Naive thymus-derived CD4-positive, alpha-beta T cell (primary cell): Measurements from ENCODE around the gene TRAP1. TPM values are rescaled to one million over a fixed set of nuclear protein-coding genes. Genes with fewer than 3 reads are reported as not detected.

Experiments
- ATAC-seq: fragments of 150-1000 bp; cut with Tn5 transposase; 2 replicates; pipeline ENCODE4 v1.10.0; 2021; ENCODE audit warnings: mild to moderate bottlenecking, moderate library complexity
- CTCF ChIA-PET: fragments of 350-600 bp; sonication (Branson Sonifier 250); formaldehyde crosslinking; loops from one replicate; lab custom pipeline; 2021; ENCODE audit warnings: antibody characterized with exemption; lab: Charles Lee
- POLR2A ChIA-PET: fragments of 350-600 bp; sonication (Branson Sonifier 250); formaldehyde crosslinking; loops from one replicate; lab custom pipeline; 2021; ENCODE audit warnings: antibody characterized with exemption, inconsistent platforms; lab: Charles Lee
- DNase-seq, 9 donors: peaks; one replicate each; pipeline versions ENCODE4 v3.0.0 to v3.0.0-alpha.2; 2020 to 2022; ENCODE audit warnings: mixed read lengths in 1 of 9
- H3K27ac ChIP-seq: one replicate; pipeline ENCODE4 v1.7.0; 2013; ENCODE audit warnings: mild to moderate bottlenecking, low read depth, low read length, moderate library complexity
- H3K27me3 ChIP-seq, 2 donors: one replicate each; pipeline ENCODE4 v1.7.0; 2013; ENCODE audit warnings: low read length in 2 of 2, mild to moderate bottlenecking in 2 of 2, moderate library complexity in 2 of 2; ENCODE audit not compliant: control insufficient read depth in 2 of 2, insufficient read depth in 2 of 2
- H3K36me3 ChIP-seq, 3 experiments: 1 replicate in 2 of 3; 2 replicates in 1 of 3; pipeline ENCODE4 v1.7.0; 2013; ENCODE audit warnings: low read length in 3 of 3, mild to moderate bottlenecking in 3 of 3, moderate library complexity in 1 of 3; ENCODE audit not compliant: insufficient read depth in 3 of 3, control insufficient read depth in 2 of 3
- H3K4me1 ChIP-seq, 2 donors: one replicate each; pipeline ENCODE4 v1.7.0; 2013; ENCODE audit warnings: low read length in 2 of 2, mild to moderate bottlenecking in 2 of 2, moderate library complexity in 1 of 2; ENCODE audit not compliant: control insufficient read depth in 2 of 2, insufficient read depth in 2 of 2
- H3K4me3 ChIP-seq: 2 replicates; pipeline ENCODE4 v1.7.0; 2013; ENCODE audit warnings: mild to moderate bottlenecking, low read length
- H3K9me3 ChIP-seq, 3 experiments: 1 replicate in 2 of 3; 2 replicates in 1 of 3; pipeline ENCODE4 v1.7.0; 2013; ENCODE audit warnings: low read length in 3 of 3; ENCODE audit not compliant: control insufficient read depth in 2 of 3
- H3K27ac Mint-ChIP-seq, 9 donors: one replicate each; pipeline ENCODE4 v1.8.0; 2020 to 2022; ENCODE audit warnings: mixed read lengths in 9 of 9, mild to moderate bottlenecking in 8 of 9, moderate library complexity in 5 of 9, inconsistent platforms in 2 of 9
- H3K27me3 Mint-ChIP-seq, 5 donors: one replicate each; pipeline ENCODE4 v1.8.0; 2021 to 2022; ENCODE audit warnings: mixed read lengths in 5 of 5, mild to moderate bottlenecking in 1 of 5
- H3K36me3 Mint-ChIP-seq, 5 donors: one replicate each; pipeline ENCODE4 v1.8.0; 2020 to 2022; ENCODE audit warnings: mixed read lengths in 5 of 5, mild to moderate bottlenecking in 3 of 5, inconsistent platforms in 1 of 5
- H3K4me1 Mint-ChIP-seq, 7 donors: one replicate each; pipeline ENCODE4 v1.8.0; 2020 to 2022; ENCODE audit warnings: mixed read lengths in 7 of 7, mild to moderate bottlenecking in 3 of 7, inconsistent platforms in 1 of 7
- H3K4me3 Mint-ChIP-seq, 10 donors: one replicate each; pipeline ENCODE4 v1.8.0; 2020 to 2022; ENCODE audit warnings: mild to moderate bottlenecking in 10 of 10, mixed read lengths in 10 of 10, moderate library complexity in 6 of 10, inconsistent platforms in 2 of 10
- H3K9me3 Mint-ChIP-seq, 11 donors: one replicate each; pipeline ENCODE4 v1.8.0; 2020 to 2022; ENCODE audit warnings: mixed read lengths in 11 of 11, mild to moderate bottlenecking in 4 of 11, inconsistent platforms in 1 of 11, moderate library complexity in 1 of 11
- intact Hi-C, 2 donors: fragments of 100-400 bp; cut with micrococcal nuclease; formaldehyde crosslinking; loops; one replicate each; pipeline ENCODE4 v1.15.1; 2023
- polyA plus RNA-seq, 2 donors: library from polyadenylated mRNA; unstranded; fragments of 300-500 nt; fragmentation: Illumina TruSeq; gene quantifications; one replicate each; pipeline ENCODE4 v1.2.3, GENCODE V29; 2021
- total RNA-seq, 6 experiments: library from RNA in 5 of 6; stranded (reverse) in 5 of 6; gene quantifications; 1 replicate in 5 of 6; 2 replicates in 1 of 6; pipeline ENCODE4 v1.2.3 and lab custom pipeline; 2021 to 2026

Gene TRAP1
- total and polyA plus RNA-seq, 7 experiments from 2014 or later: 59.6 to 138 (median 123) TPM

DNA sequence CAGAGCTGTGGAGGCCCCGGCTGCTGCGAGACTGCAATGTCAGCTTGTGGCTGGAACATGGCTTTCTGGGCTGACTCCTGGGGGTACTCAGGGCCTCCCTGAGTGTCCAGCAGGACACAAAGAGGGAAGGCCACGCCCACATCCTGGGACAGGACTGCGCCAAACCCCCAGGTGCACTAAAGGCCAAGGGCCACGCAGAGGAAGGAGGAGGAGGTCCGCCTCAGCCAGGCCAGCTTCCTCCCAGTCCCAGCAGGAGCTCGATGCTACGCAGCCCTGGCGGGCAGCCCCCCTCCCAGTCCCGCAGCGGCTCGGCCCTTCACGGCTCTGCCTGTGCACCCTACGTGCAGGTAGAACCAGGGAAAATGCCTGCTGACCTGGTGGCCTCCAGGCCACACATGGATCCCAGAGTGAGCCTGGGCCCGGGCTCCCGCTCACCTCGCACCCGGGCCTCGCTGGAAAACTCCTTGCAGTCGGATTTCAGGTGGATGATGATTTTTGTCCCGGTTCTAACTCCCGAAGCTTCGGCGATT is 41.7 kb downstream of the TRAP1 start:
- CTCF ChIA-PET: interaction anchor here (0.8 kb wide), 1 partner anchor 18 kb away, joined by 3 read pairs; no protein-coding TSS in a partner anchor
- no peak for DNase-seq
- Histone ChIP-seq H3K27ac (no peak overlapping the region), H3K4me1 (no peaks in the 10 kb centered on the region), H3K36me3 (peaks cover 0 to 98% (median 11%) of the 10 kb centered on the region in 3 experiments), H3K9me3 (no peaks in the 10 kb centered on the region), H3K27me3 (no peaks in the 10 kb centered on the region), H3K4me3 (no peak overlapping the region)
- no peak for ATAC-seq
- Mint-ChIP-seq H3K36me3 (peaks cover 0 to 38% (median 9%) of the 10 kb centered on the region in 5 donors), H3K9me3 (peaks cover 0 to 1% (median 0%) of the 10 kb centered on the region in 11 donors), H3K4me3 (no peak overlapping the region), H3K27ac (no peak overlapping the region), H3K27me3 (no peaks in the 10 kb centered on the region), H3K4me1 (peaks cover 0 to 3% (median 0%) of the 10 kb centered on the region in 7 donors)
- POLR2A ChIA-PET: no interaction called here
- intact Hi-C loops: no loop called here

DNA sequence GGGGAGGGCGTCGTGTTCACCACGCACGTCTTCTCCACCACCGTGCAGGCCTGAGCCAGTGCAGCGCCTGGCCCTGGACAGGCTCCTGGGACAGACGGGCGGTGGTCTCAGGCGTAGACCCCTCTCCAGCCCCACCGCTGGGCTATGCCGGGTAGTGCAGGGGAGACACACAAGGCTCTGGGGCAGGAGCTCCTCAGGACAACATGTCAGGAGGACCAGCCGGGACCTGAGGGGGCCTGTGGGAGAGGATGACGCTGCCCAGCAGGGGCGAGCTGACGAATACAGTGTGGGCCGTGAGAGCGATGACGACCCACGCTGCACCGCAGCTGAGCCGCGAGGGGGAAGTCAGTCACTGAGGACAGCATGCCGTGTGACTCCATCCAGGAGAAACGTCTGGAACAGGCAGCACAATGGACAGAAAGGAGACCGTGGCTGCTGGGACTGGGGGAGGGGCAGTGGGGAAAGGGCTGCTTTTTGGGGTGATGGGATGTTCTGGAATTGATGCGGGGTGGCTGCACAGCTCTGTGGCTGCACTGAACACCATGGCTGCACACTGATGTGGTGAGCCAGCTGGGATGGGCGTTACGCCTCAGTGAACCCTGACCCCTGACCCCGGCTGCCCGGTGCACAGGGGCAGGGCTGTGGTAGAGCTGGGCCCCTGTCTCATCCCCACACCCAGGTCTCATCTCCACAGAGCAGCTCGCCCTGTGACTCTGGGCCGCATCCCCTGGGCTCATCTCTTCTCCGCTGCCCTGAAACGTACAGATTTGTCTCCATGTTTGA is 42.6 kb downstream of the TRAP1 start:
- H3K27ac Mint-ChIP-seq: no peak overlapping the region
- no peaks in the 10 kb centered on the region for H3K27me3 Mint-ChIP-seq
- H3K27ac ChIP-seq: no peak overlapping the region
- H3K4me1 Mint-ChIP-seq: peaks cover 0 to 3% (median 0%) of the 10 kb centered on the region in 7 donors
- H3K9me3 Mint-ChIP-seq: peaks cover 0 to 1% (median 0%) of the 10 kb centered on the region in 11 donors
- peaks cover 0 to 37% (median 9%) of the 10 kb centered on the region in 5 donors for H3K36me3 Mint-ChIP-seq
- H3K4me3 Mint-ChIP-seq: no peak overlapping the region
- no peak for ATAC-seq
- no peaks in the 10 kb centered on the region for H3K27me3 ChIP-seq
- intact Hi-C loops: no loop called here
- CTCF ChIA-PET: interaction anchor here (0.5 to 0.8 kb wide), 2 partner anchors 17 to 671 kb away, joined by 3 read pairs; no protein-coding TSS in a partner anchor
- POLR2A ChIA-PET: no interaction called here
- no peaks in the 10 kb centered on the region for H3K9me3 ChIP-seq
- peaks cover 0 to 91% (median 11%) of the 10 kb centered on the region in 3 experiments for H3K36me3 ChIP-seq
- no peaks in the 10 kb centered on the region for H3K4me1 ChIP-seq
- no peak overlapping the region for H3K4me3 ChIP-seq
- DNase-seq: no peak

GRCh38 chr16:3673676-3674377 is 43.5 kb downstream of the TRAP1 start:
- H3K27ac ChIP-seq: no peak overlapping the region
- no peaks in the 10 kb centered on the region for H3K27me3 ChIP-seq
- Mint-ChIP-seq H3K27ac (peak overlapping the region in 3 of 9 donors; percentile 21 to 67 (median 28)), H3K36me3 (peaks cover 0 to 31% (median 11%) of the 10 kb centered on the region in 5 donors), H3K4me3 (no peak overlapping the region), H3K9me3 (peaks cover 0 to 1% (median 0%) of the 10 kb centered on the region in 11 donors), H3K4me1 (peaks cover 0 to 9% (median 0%) of the 10 kb centered on the region in 7 donors), H3K27me3 (no peaks in the 10 kb centered on the region)
- CTCF ChIA-PET: interaction anchor here (0.5 kb wide), 1 partner anchor 670 kb away, joined by 3 read pairs; no protein-coding TSS in a partner anchor
- POLR2A ChIA-PET: no interaction called here
- intact Hi-C loops: no loop called here
- peaks cover 0 to 85% (median 11%) of the 10 kb centered on the region in 3 experiments for H3K36me3 ChIP-seq
- no peak for ATAC-seq
- no peaks in the 10 kb centered on the region for H3K4me1 ChIP-seq
- DNase-seq: no peak
- no peak overlapping the region for H3K4me3 ChIP-seq
- no peaks in the 10 kb centered on the region for H3K9me3 ChIP-seq

DNA sequence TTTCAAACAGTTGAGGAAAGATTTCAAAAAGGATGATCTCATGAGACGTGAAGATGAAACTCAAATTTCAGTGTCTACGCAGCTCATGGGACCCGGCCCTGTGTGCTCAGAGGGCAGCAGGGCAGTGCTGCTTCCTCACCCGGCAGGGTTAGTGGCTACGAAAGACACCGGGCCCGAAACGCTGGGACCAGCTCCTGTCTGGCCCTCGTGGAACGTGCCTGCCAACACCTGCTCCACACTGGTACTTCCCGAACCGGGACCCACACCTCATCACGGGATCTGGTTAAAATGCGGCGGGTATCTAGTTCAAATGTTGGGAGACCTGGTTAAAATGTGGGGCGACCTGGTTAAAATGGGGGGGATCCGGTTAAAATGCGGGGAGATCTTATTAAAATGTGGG is 44.1 kb downstream of the TRAP1 start:
- no peak for DNase-seq
- no peaks in the 10 kb centered on the region for H3K27me3 Mint-ChIP-seq
- H3K9me3 ChIP-seq: no peaks in the 10 kb centered on the region
- intact Hi-C loops: no loop called here
- POLR2A ChIA-PET: no interaction called here
- no peak overlapping the region for H3K4me3 ChIP-seq
- H3K9me3 Mint-ChIP-seq: peaks cover 0 to under 1% (median 0%) of the 10 kb centered on the region in 11 donors
- H3K27ac ChIP-seq: no peak overlapping the region
- ATAC-seq: no peak
- H3K27me3 ChIP-seq: no peaks in the 10 kb centered on the region
- peaks cover 0 to 27% (median 11%) of the 10 kb centered on the region in 5 donors for H3K36me3 Mint-ChIP-seq
- H3K27ac Mint-ChIP-seq: peak overlapping the region in 3 of 9 donors; percentile 28 to 67 (median 36)
- no peaks in the 10 kb centered on the region for H3K4me1 ChIP-seq
- H3K36me3 ChIP-seq: peaks cover 0 to 86% (median 11%) of the 10 kb centered on the region in 3 experiments
- peaks cover 0 to 10% (median 0%) of the 10 kb centered on the region in 7 donors for H3K4me1 Mint-ChIP-seq
- CTCF ChIA-PET: no interaction called here
- no peak overlapping the region for H3K4me3 Mint-ChIP-seq

DNA sequence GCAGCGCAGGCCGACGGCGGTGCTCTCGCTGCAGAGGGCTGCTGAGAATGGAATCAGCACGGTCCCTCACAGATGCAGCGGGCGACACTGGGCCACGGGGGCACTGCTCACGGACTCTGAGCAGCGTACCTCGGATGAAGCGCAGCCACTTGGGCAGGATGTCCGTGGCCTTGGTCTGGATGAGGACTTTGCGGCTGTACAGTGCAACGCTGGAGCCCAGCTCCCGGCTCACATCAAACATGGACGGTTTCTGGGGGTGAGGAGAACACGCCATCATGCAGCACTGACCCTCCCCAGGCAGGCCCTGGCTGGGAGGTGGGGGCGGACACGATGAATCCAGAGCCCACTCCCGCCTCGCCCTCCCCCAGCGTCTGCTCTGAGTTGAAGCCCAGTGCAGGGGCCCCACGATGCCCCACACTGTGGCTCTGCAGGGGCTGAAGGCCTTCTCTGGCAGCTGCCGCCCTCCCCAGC is 44.7 kb downstream of the TRAP1 start:
- POLR2A ChIA-PET: no interaction called here
- Mint-ChIP-seq H3K4me1 (peaks cover 0 to 10% (median 0%) of the 10 kb centered on the region in 7 donors), H3K9me3 (no peaks in the 10 kb centered on the region), H3K27me3 (no peaks in the 10 kb centered on the region), H3K36me3 (peaks cover 0 to 21% (median 9%) of the 10 kb centered on the region in 5 donors), H3K27ac (no peak overlapping the region), H3K4me3 (no peak overlapping the region)
- Histone ChIP-seq H3K4me1 (no peaks in the 10 kb centered on the region), H3K4me3 (no peak overlapping the region), H3K27ac (no peak overlapping the region), H3K9me3 (no peaks in the 10 kb centered on the region), H3K36me3 (peaks cover 0 to 81% (median 10%) of the 10 kb centered on the region in 3 experiments), H3K27me3 (no peaks in the 10 kb centered on the region)
- intact Hi-C loops: no loop called here
- CTCF ChIA-PET: no interaction called here
- DNase-seq (no peak), ATAC-seq (no peak)

DNA sequence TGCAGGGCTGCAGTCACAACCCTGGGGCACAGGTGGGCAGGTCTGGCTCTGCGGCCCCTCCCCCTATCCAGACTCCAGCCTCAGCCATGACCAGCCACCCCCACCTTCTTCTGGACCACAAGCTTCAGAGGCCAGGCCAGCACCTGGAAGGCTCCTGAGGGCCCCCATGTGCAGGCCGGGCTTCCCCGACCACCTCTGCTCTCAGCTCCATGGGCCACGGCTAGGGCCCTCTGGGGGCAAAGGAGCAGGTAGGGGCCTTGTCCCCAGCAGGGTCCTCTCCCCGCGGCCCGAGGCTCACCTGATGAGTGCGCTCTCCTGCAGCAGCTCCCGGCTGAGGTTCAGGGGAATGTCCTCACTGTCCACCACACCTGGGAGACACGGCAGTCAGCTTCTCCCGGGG is 45.9 kb downstream of the TRAP1 start:
- H3K4me3 Mint-ChIP-seq: no peak overlapping the region
- H3K27ac Mint-ChIP-seq: peak overlapping the region in 1 of 9 donors; percentile 39
- H3K27me3 Mint-ChIP-seq: no peaks in the 10 kb centered on the region
- Histone ChIP-seq H3K4me3 (no peak overlapping the region), H3K27ac (no peak overlapping the region), H3K9me3 (no peaks in the 10 kb centered on the region), H3K27me3 (no peaks in the 10 kb centered on the region), H3K36me3 (peaks cover 0 to 74% (median 5%) of the 10 kb centered on the region in 3 experiments), H3K4me1 (peaks cover 0 to under 1% of the 10 kb centered on the region in 2 donors)
- DNase-seq (no peak), ATAC-seq (no peak)
- CTCF ChIA-PET: no interaction called here
- peaks cover 0 to 18% (median 6%) of the 10 kb centered on the region in 5 donors for H3K36me3 Mint-ChIP-seq
- H3K4me1 Mint-ChIP-seq: peaks cover 0 to 14% (median 2%) of the 10 kb centered on the region in 7 donors
- POLR2A ChIA-PET: no interaction called here
- intact Hi-C loops: no loop called here
- H3K9me3 Mint-ChIP-seq: no peaks in the 10 kb centered on the region
